HG02571 (cell line): ENCODE results near the gene TNFSF11.

Experiments
- ATAC-seq: cut with Tn5 transposase; IDR thresholded peaks from one replicate; pipeline ENCODE4 v1.9.1; 2021; ENCODE audit warnings: mild to moderate bottlenecking, moderate library complexity; ENCODE audit not compliant: unreplicated experiment

The TNFSF11 gene

DNA sequence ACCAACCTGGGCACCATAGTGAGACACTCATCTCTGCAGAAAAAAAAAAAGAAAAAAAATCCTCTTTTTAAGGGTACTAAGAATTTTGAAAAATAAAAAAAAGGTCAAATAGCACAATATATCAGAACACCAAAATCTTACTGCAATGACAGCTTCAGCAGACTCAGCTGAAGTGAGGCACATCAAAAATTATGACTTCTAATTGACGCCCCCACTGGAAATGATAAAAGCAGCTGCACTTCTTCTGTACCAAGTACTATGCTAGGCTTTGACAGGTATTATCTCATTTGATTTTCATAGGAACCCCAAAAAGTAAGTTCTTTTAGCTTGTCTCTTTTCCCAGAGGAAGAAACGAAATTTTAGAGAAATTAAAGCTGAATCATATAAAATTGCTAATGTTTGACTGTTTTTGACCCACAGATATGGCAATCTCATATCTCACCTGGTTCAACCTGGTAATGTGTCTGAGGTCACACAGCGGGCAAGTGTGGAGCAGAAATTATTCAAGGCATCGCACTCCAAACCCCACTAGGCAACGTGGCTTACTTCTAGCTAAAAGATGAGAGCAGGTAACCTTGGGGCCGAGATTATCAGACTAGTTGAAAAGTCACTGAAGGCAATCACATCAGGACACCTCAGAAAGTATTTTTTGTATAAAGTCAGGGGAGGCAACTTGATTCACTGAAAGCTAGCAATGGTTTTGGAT is 78.1 kb downstream of the TNFSF11 start:
- no peak for ATAC-seq

DNA sequence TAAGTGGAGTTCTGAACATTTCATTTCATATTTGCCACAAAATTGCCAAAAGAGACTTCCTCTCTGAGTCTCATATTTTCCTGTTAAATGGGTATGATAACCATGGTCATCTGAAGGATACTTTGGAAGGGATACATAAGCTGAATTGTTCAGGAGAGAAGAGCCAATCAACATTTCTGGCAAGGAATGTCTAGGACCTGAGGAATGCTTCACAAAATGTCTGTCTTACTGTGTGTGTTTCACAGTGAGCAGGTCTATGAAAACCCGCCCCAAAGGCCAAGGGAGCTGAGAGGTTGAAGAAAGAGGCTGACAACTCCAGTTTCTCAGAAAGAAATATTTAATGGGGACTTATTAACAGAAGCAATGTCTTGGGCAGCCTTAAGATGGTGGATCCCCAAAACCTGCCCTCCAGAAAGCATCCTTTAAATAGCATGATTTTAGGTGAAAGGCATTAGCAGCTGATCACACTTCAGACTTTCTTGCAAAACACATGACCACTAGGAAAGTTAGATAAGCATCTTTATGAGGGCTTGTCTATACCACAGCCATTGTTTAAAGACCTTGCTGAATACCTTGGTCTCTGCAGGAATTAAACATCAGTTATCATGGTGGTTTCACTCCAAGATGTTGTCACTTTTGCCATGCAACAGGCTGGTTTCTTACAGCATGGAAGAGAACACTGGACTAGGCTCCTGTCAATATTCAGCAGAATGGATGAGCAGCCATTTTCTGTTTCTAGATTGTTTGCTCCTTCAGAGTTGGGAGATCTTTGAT is 78.9 kb downstream of the TNFSF11 start:
- no peak for ATAC-seq

DNA sequence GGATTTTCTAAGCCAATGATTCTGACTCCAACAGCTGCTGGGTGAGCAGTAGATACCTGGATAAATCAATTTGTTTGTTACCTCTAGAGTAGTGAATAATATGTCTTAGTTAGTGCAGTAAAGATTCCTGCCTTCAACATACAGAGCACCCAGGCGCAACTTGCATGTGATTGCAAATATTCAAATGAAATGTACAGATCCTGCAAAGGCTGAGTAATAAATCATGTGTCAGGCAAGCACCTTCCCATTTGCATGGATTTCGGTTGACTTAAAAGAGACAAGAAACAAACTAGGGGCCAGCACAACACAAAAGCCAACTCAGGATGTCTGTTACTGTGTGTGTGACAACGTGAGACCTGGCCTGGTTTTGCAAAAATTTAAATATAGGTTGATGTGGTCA is 79.7 kb downstream of the TNFSF11 start:
- ATAC-seq = no peak

DNA sequence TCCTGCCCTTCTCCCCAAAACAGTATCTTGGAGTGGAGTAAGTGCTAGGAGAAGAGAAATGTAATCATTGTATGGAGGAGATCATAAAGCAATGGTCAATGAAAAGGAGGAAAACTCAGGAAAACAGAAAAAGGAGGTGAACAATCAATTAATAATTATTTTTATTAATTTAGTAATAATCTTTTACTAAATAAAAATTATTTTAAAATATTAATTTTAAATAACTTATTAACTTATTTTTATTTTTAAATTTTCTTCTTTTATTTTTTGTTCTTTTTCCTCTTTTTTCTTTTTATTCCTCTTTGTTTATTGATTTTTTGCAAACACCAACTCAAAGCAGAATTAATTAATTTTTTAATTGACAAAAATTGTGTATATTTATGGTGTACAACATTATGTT is 80.3 kb downstream of the TNFSF11 start:
- no peak for ATAC-seq

DNA sequence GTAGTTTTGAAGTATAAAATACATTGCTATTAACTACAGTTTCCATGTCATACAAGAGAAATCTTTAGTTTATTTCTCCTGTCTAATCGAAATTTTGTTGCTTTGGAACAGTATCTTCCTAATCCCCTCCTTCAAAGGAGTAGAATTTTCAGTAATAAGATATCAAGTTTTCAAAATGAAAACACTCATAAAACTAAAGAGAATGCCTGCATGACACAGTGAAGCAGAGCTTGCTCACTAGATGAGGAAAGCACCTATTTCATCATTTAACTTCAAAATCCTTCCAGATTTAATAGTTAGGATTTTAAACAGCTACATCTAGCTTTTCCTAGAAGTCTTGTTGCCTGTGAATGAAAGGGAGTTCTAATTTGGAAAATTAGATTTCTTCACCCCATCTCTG is 80.8 kb downstream of the TNFSF11 start:
- ATAC-seq = no peak

DNA sequence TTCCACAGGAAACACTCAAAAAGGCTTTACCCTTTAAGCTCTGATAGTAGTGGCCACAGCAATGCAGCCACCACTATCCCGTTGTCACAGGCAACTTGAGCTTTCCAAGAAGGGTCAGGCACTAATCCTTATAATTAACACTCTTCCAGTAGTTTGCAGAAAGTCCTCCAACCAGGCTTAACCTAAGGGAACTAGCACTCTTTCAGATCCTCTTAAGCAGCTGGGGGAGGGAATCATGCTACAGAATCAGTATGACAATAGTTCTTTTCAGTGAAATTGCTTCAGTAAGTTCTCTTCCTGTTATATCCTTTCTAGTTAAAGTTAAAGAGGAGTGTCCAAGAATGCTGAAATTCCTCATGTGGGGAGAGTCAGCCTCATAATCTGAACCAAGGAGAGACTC is 82.2 kb downstream of the TNFSF11 start:
- ATAC-seq = no peak

DNA sequence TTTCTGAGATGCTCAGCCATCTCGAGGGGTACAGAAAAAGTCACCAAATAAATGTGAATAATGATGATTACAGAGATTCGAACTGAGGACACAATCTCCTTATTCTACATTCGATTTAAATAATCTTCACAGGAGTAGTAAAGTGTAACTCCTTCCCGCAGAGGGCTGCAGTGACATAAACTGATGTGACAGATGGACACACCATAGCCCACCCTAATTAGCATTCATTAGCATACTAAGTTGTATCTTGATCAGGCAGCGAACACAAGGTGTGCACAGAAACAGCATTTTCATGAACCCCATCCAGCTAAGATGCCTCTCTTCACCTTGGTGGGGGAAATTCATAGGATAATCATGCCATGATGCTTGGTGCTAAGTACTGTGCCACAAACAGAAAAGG is 83.0 kb downstream of the TNFSF11 start:
- no peak for ATAC-seq
